Measurements from ENCODE around the gene UNC119. TPM values are rescaled to one million over a fixed set of nuclear protein-coding genes. Genes with fewer than 3 reads are reported as not detected.

Gene UNC119
- total RNA-seq, 1 experiment from 2014 or later, result 44.7 TPM

GRCh38 chr17:28578246-28579195 lies 26.1 kb upstream of the UNC119 start:
- Histone ChIP-seq H3K36me3 (ENCODE audit: control insufficient read depth, insufficient read depth, low read length) (peaks cover 14% of the 10 kb centered on the region), H3K4me3 (ENCODE audit: low read depth in 2 of 2, low read length in 2 of 2) (no peak overlapping the region), H3K4me1 (ENCODE audit: control insufficient read depth, insufficient read depth, low read length) (peaks cover 5% of the 10 kb centered on the region; the same call in 1 of the 2 replicates), H3K27me3 (ENCODE audit: control insufficient read depth, insufficient read depth, low read length) (no peaks in the 10 kb centered on the region), H3K27ac (ENCODE audit: low read length) (no peak overlapping the region), H3K9me3 (ENCODE audit: control insufficient read depth, insufficient read depth, low read depth, low read length) (no peaks in the 10 kb centered on the region)
- ChIA-PET CTCF (interaction anchor here (0.6 kb wide), 1 partner anchor 10 kb away, joined by 6 read pairs; no protein-coding TSS in a partner anchor), POLR2A (interaction anchor here (0.5 to 0.6 kb wide), 2 partner anchors 71 to 75 kb away, joined by 5 to 8 read pairs; no protein-coding TSS in a partner anchor)
- no TSS peak for BruUV-seq (replicated peaks)
- in situ Hi-C loops (cut with HindIII; ENCODE audit: low pct_unique_long_range_greater_than_20kb, low sequenced_read_pairs), result no loop called here
- TF ChIP-seq SIN3A (IDR thresholded peaks at IDR 0.05; ENCODE audit: borderline replicate concordance, insufficient read depth, low read depth, low read length) (no peak), REST (IDR thresholded peaks at IDR 0.05; ENCODE audit: insufficient read depth in 1 of 2, low read depth in 2 of 2, low read length in 1 of 2) (no peak), POLR2AphosphoS5 (IDR thresholded peaks at IDR 0.05; ENCODE audit: low read depth, low read length) (no peak), TCF7L2 (IDR thresholded peaks at IDR 0.05; ENCODE audit: low read depth, low read length) (no peak), CTCF (IDR thresholded peaks at IDR 0.05) (no peak)
- ATAC-seq (no peak), DNase-seq (ENCODE audit: low read depth, low spot score) (no peak)
- intact Hi-C loops (cut with micrococcal nuclease; ENCODE audit: unreplicated experiment), result no loop called here

- Histone ChIP-seq H3K4me1 (ENCODE audit: control insufficient read depth, insufficient read depth, low read length) (peaks cover 6% of the 10 kb centered on the region), H3K9me3 (ENCODE audit: control insufficient read depth, insufficient read depth, low read depth, low read length) (no peaks in the 10 kb centered on the region), H3K36me3 (ENCODE audit: control insufficient read depth, insufficient read depth, low read length) (peaks cover 4% of the 10 kb centered on the region), H3K27me3 (ENCODE audit: control insufficient read depth, insufficient read depth, low read length) (no peaks in the 10 kb centered on the region), H3K4me3 (ENCODE audit: low read depth in 2 of 2, low read length in 2 of 2) (no peak overlapping the region), H3K27ac (ENCODE audit: low read length) (peak overlapping the region; percentile 44; the same call in 1 of the 2 replicates)
- POLR2A ChIA-PET, result interaction anchor here (0.9 kb wide), 1 partner anchor 142 kb away, joined by 4 read pairs; the partner anchor contains the start of gene RPL23A
- DNase-seq (ENCODE audit: low read depth, low spot score) (no peak), ATAC-seq (no peak)
- intact Hi-C loops (cut with micrococcal nuclease; ENCODE audit: unreplicated experiment) (no loop called here), in situ Hi-C loops (cut with HindIII; ENCODE audit: low pct_unique_long_range_greater_than_20kb, low sequenced_read_pairs) (no loop called here)
- CTCF ChIA-PET, result no interaction called here
- no TSS peak for BruUV-seq (replicated peaks)
- TF ChIP-seq REST (IDR thresholded peaks at IDR 0.05; ENCODE audit: insufficient read depth in 1 of 2, low read depth in 2 of 2, low read length in 1 of 2) (no peak), TCF7L2 (IDR thresholded peaks at IDR 0.05; ENCODE audit: low read depth, low read length) (no peak), SIN3A (IDR thresholded peaks at IDR 0.05; ENCODE audit: borderline replicate concordance, insufficient read depth, low read depth, low read length) (no peak), POLR2AphosphoS5 (IDR thresholded peaks at IDR 0.05; ENCODE audit: low read depth, low read length) (no peak), CTCF (IDR thresholded peaks at IDR 0.05) (no peak)
Measured at GRCh38 chr17:28577466-28577824, 25.0 kb upstream of the UNC119 start.
